ENCODE results near the gene SLC8A1.

DNA sequence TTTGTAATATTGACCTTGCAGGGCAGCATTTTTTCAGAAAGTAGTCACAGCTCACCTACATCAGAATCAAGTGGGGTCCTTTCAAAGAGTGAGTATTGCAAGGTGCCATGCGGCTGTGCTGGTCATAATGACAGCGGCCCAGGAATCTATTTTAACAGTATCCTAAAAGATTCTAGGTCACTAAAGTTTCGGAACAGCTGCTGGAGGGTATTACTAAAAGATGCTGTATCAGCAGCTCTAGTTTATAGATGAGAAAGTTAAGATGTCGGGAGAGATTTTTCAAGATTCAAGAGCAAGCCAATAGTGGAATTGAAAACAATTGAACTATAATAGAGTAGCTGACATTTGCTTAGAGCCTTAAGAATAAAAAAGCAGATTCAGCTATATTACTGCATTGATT lies 336.0 kb downstream of the SLC8A1 start:
- TF ChIP-seq, protein P1, sequence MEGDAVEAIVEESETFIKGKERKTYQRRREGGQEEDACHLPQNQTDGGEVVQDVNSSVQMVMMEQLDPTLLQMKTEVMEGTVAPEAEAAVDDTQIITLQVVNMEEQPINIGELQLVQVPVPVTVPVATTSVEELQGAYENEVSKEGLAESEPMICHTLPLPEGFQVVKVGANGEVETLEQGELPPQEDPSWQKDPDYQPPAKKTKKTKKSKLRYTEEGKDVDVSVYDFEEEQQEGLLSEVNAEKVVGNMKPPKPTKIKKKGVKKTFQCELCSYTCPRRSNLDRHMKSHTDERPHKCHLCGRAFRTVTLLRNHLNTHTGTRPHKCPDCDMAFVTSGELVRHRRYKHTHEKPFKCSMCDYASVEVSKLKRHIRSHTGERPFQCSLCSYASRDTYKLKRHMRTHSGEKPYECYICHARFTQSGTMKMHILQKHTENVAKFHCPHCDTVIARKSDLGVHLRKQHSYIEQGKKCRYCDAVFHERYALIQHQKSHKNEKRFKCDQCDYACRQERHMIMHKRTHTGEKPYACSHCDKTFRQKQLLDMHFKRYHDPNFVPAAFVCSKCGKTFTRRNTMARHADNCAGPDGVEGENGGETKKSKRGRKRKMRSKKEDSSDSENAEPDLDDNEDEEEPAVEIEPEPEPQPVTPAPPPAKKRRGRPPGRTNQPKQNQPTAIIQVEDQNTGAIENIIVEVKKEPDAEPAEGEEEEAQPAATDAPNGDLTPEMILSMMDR (IDR thresholded peaks at IDR 0.05) = no peak
- TF ChIP-seq POLR2A (IDR thresholded peaks at IDR 0.05) = no peak

Data from Peyer's patch (tissue), 4 donors.